Activated gamma-delta T cell (primary cell): ENCODE data around the gene RIPK3.
A peak's percentile ranks its signal among the peaks of the same experiment; 100 is the strongest.
"Not testable (repeated sequence)": the region's sequence is repeated elsewhere in the genome, so short reads cannot be mapped to it uniquely, and the experiment has no call there.

Experiments used
- DNase-seq: peaks from one replicate; lab custom pipeline; 2025; lab: John Stamatoyannopoulos, UW
- total RNA-seq, 2 donors: gene quantifications; one replicate each; lab custom pipeline; 2026; lab: John Stamatoyannopoulos, UW

RIPK3 gene
- 31.7 to 38.8 reads per million in 2 donors for total RNA-seq

DNA sequence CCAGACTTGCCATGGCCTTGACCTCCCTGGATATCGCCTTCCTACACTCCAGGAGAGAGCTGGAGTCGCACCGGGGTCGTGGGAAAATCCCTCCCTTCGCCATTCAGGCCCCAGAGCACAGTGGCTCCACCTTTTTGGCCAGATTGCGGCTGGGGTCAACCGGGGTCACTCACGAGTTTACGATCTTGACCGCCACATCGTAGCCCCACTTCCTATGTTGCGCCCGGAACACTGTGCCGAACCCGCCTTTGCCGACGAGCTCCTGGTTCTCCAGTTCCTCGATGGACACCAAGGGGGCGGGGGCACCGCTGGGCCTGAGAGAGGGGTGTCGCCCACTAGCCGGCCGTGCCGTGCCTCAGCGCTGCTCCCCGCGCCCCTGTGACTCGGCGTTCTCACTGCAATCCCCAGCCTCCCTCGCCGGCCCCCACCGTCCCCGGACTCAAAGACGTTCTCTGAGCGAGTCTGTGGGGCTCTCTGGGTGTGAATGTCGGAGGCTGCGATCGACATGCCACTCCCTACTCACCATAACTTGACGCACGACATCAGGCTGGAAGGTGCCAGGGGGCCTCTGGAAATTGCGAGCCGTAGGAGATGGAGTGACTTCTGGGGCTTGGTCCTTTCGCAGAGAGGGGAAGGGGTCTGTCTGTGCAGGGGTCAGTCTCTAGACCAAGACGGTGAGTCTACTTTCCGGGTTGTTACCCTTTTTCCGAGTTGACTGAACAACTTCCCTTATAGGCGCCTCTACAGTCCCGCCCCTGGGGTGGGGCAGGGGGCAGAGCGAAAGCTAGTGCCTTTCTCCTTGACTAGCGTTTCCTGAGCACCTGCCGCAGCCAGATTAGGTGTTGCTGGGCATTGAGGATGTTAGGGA is at the start of gene RIPK3:
TSS of gene RIPK3 (minus strand) at position 708 of the 868 bp plus-strand sequence. CDS start at position 543, 165 bp downstream.
- peak; percentile 21 for DNase-seq

GRCh38 chr14:24389226-24389848 is 49.5 kb upstream of the RIPK3 start:
- no peak for DNase-seq

DNA sequence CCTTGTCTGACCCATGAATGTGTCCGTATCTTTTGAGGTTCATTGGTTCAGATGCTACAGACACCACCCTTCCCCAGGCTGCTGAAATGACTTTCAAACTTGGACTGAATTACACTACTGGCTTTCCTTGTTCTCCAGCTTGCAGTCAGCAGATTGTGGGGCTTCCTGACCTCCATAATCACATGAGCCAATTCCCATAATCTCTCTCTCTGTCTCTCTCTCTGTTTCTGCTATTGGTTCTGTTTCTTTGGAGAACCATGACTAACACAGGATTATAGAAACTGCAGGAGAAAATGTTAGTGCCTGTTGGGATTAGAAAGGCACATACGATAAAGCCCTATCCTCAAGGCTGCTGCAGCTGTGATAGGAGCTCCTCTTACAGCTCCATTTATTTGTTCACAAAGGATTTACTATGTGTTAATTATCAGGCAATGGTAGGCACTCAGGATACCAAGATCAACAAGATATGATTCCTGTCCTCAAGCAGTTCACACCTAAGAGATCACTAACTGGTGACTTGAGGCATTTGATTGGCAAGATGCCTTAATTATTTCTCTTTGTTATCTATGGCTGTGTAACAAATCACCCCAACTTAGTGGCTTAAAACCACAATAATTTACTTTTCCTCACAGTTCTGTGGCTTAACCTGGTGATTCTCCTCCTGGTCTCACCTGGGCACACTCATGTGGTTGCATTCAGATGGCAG is 48.8 kb upstream of the RIPK3 start:
- DNase-seq = no peak

GRCh38 chr14:24387579-24387978 is 47.8 kb upstream of the RIPK3 start:
- DNase-seq = not testable (repeated sequence)

DNA sequence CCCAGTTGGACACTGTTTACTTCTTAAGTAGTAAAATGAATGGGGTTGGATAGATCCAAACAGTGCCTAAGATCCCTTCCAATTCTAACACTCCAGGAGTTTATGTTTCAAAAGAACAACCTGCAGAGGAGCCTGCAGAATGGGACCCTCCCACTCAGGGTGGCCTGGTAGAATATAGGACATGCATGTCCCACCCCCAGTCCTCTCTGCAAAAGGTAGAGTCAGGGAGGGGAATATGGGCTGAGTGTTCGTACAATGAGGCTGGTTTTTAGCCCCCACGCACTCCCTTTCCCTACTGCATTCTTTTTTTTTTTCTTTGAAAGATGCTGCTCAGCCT is 47.2 kb upstream of the RIPK3 start:
- no peak for DNase-seq

- DNase-seq = no peak
Measured at GRCh38 chr14:24385524-24385923, 45.7 kb upstream of the RIPK3 start.

GRCh38 chr14:24384169-24384568 is 44.4 kb upstream of the RIPK3 start:
- no peak for DNase-seq

- no peak for DNase-seq
Measured at GRCh38 chr14:24382064-24382371, 42.2 kb upstream of the RIPK3 start.

DNA sequence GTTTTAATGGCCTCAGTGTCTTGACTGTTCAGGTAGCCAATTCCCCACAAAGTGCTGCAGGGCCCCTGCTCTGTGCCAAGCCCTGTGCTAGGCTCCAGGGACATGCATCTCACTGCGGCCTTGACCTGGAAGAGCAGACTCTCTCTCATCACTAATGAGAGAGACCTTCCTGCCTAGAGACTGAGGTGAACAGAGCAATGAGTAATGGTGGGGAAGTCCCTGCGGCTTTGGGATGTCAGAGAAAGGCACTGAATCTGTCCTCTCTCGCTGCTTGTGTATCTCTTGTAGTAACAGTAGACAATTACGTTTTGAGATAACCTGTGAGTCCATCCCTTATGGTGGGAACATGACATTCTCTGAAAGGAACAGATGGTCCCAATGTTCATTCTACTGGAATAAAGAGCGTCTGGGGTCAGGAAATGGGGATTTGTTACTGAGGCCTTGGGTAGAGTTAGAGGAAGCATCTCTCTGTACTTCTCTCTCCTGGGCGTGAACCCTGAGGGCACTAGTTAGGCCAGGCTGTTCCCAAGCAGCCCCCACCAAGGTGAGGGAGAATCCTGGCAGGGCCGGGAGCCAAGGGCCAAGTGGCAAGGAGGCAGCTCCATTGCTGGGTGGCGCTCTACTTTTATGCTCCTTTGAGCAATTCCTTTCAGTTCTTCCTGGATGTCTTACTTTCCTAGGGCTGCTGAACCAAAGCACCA is 41.7 kb upstream of the RIPK3 start:
- DNase-seq = no peak

DNA sequence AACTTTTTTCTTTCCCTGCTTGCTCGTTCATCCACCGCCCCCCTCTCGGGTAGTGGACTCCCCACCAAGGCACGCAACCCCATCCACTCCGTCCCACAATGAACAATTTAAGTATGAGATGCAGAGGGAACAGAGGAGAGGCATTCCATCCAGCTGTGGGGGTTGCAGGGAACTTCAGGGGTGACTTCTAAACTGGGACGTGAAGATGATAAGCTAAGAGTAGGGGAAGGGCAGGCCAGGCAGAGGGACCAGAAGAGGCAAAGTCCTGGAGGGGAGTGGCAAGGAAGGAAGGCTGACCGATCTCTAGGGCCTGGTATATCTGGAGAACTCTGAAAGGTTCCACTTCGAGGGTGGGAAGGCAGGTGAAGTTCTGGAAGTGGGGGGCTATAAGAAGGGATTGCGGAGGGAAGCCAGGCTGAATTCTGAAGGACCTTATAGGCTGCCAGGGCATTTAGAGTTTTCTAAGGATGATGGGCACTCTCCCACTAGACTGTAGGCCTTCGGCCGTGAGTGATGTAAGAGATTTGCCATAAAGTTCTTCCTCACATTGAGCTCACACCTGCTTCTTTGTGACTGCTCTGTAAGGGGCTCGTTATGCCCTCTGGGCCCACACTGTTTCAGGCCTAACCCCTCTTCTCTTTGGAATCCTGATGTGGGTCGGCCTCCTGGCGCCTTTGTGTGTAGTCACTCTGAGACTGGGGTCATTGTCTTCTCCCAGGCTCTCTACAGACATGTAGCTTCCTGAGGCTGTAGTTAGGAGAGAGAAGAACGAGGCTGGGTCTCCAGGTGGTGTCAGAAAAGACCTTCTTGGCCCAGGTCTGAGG is 40.3 kb upstream of the RIPK3 start:
- DNase-seq = no peak

DNA sequence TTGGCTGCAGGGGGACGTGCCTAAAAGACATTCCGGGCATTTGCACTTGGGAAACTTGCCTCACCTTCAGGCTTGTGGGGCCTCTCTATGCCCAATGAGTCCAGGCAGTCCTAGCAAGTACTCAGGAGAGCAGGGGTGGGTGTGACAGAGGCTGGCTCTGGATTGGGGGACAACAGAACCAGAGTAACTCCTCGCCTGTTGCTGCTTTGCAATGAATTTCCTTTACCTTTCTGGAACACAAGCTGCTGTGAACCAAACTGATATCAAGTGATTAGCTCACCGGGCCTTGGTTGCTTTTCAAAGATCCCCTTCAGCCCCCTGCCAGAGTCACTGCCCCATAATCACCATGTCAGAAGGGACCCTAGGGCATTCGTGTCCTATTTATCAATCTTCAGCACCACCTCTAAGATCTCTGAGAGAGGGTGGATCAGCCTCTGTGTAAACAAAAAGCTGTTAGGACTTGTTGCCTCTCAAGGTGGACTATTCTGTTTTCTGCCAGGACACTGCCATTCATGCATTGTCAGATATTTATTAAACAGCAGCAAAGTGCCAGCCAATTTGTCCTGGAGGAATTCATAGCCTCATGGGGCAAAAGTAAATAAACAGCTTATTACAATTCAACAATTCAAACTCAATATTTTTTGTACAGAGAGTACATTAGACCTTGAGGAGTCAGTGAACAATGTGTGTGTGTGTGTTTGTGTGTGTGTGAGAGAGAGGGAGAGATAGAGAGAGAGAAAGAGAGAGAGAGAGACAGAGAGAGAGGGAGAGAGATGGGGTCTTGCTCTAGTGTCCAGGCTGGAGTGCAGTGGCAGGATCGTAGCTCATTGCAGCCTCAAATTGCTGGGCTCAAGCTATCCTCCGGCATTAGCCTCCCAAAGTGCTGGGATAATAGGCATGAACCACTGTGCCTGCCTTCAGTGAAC is 39.5 kb upstream of the RIPK3 start:
- no peak for DNase-seq

- no peak for DNase-seq
Measured at GRCh38 chr14:24378327-24378726, 38.5 kb upstream of the RIPK3 start.

DNA sequence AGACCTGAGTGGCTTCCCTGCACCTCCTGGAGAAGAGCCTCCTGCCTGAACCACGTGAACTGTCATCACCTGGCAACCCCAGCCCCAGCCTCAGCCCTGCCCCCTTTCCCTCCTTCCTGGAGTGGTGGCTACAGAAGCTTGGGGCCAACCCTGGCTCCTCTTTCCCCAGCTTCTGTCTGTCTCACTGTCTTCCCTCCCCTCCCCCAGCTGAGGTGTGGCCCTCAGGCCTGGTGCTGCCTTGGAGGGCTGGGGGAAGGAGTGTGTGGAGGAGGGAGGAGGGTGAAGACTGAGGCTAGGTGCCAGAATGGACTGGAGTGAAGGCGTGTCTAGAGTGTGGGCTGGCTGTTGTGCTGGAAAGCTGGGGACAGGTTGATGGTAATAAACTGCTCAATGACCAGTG is 37.9 kb upstream of the RIPK3 start:
- no peak for DNase-seq

DNA sequence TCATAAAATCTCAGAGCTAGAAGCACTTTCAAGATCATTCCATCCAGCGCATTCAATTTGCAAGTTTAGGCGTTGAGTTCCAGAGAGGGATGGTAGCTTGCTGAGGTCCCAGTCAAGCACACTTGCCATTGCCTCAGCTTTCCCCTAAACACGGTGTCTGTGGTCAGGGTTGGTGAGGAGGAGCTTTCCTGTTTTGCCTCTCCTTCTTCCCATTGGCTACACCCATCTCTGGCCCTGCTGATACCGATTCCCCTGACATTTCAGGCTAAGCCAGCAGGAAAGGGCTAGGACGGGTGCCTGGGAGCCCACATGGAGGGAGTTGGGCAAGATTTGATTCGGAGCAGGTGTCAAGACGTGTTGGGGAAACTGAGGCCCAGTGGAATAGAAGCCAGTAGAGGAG is 37.3 kb upstream of the RIPK3 start:
- no peak for DNase-seq

- DNase-seq = no peak
Measured at GRCh38 chr14:24376448-24377070, 36.8 kb upstream of the RIPK3 start.

- DNase-seq = no peak
Measured at GRCh38 chr14:24372701-24373416, 33.1 kb upstream of the RIPK3 start.

GRCh38 chr14:24371605-24372004 is 31.8 kb upstream of the RIPK3 start:
- not testable (repeated sequence) for DNase-seq

DNA sequence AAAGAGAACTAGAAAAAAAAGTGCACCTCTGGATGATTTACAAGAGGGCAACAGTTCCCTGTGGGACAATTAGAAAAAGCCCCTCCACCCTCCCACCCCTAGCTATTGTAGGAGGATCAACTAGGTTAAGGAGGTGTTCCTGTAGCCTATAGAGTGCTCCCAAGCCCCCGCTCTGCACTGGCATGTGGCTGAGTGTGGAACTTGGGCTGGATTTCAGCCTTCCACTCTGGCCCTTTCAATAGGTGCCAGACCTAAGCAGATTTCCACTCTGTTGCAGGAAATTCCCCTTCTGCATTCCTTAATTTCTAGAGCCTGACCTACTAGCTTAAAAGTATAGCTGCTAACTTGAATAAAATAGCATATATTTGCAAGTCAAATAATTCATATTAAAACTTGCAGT is 31.0 kb upstream of the RIPK3 start:
- no peak for DNase-seq
